Thyroid gland (tissue), 4 donors: ENCODE results near the gene MCM5. TPM values are rescaled to one million over a fixed set of nuclear protein-coding genes. Genes with fewer than 3 reads are reported as not detected.

ENCODE experiments used
- DNase-seq, 2 donors: peaks; one replicate each; pipeline ENCODE4 v3.0.0-alpha.2; 2019
- H3K27ac ChIP-seq, 3 donors: fragments of 200-600 bp; sonication (generic); 1 replicate in 2 of 3; 2 replicates in 1 of 3; pipeline ENCODE4 v1.5.1; 2016 to 2019; ENCODE audit warnings: mild to moderate bottlenecking in 1 of 3, moderate library complexity in 1 of 3
- H3K27me3 ChIP-seq: fragments of 200-600 bp; sonication (generic); one replicate; pipeline ENCODE4 v1.5.1; 2019
- H3K36me3 ChIP-seq, 2 donors: fragments of 200-600 bp; sonication (generic); one replicate each; pipeline ENCODE4 v1.5.1; 2016 to 2019
- H3K4me1 ChIP-seq, 2 donors: fragments of 200-600 bp; sonication (generic); one replicate each; pipeline ENCODE4 v1.5.1; 2017 to 2019
- H3K4me3 ChIP-seq, 3 donors: fragments of 200-600 bp; sonication (generic); replicated peaks in 1 of 3; 1 replicate in 2 of 3; 2 replicates in 1 of 3; pipeline ENCODE4 v1.5.1; 2016; ENCODE audit warnings: mild to moderate bottlenecking in 1 of 3
- H3K9me3 ChIP-seq: fragments of 200-600 bp; sonication (generic); one replicate; pipeline ENCODE4 v1.5.1; 2017
- CTCF ChIP-seq, 6 experiments: fragments of 200-600 bp in 3 of 6; fragments of 450-650 bp in 3 of 6; sonication (generic) in 3 of 6; IDR thresholded peaks; one replicate each; pipeline ENCODE4 v1.5.1; 2016 to 2019; ENCODE audit warnings: antibody characterized with exemption in 6 of 6, mild to moderate bottlenecking in 2 of 6, inconsistent platforms in 1 of 6, moderate library complexity in 1 of 6
- POLR2A ChIP-seq, 2 donors: fragments of 450-650 bp; IDR thresholded peaks; one replicate each; pipeline ENCODE4 v1.6.1; 2017; ENCODE audit warnings: antibody characterized with exemption in 2 of 2, mild to moderate bottlenecking in 2 of 2, moderate library complexity in 1 of 2
- WGBS, 2 donors: methylation state at CpG; one replicate each; pipeline ENCODE4 v1.1.5; 2017; 5-methylcytosine and 5-hydroxymethylcytosine counted together
- intact Hi-C: fragments of 100-400 bp; cut with DNase I; formaldehyde crosslinking; loops from one replicate; pipeline ENCODE4 v1.15.1; 2023
- total RNA-seq, 4 donors: library from RNA; depleted of rRNA; stranded (reverse); fragments of >200 nt; gene quantifications; one replicate each; pipeline ENCODE4 v1.2.3, GENCODE V29; 2016

The MCM5 gene
- total RNA-seq, 4 donors from 2014 or later = 16.7 to 34.7 (median 25.1) TPM

DNA sequence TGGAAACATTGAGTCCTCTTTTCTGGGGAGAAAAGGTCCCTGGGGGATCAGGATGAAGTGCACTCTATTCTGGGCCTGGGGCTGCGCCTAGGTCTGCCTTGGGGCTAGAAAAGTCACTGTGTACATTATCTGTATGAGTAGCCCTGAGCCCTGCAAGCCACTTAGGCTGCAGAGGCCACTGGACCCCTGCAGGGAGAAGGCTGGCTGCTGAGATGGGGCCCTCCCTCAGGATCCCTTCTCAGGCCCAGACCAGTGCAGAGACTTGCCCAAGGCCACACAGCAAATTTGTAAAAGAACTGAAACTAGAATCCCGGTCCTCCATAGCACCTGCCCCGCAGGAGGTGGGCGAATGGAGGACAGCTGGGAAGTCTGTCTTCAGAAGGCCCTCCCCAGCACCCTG is 45.9 kb upstream of the MCM5 start:
- no peak for DNase-seq
- WGBS, 2 donors = 89 to 91% methylated on average over 4 of the region's 4 CpGs
- intact Hi-C loops = loop anchor here (5.0 to 10.0 kb wide), 2 partner anchors 71 to 268 kb away; no protein-coding TSS in a partner anchor

DNA sequence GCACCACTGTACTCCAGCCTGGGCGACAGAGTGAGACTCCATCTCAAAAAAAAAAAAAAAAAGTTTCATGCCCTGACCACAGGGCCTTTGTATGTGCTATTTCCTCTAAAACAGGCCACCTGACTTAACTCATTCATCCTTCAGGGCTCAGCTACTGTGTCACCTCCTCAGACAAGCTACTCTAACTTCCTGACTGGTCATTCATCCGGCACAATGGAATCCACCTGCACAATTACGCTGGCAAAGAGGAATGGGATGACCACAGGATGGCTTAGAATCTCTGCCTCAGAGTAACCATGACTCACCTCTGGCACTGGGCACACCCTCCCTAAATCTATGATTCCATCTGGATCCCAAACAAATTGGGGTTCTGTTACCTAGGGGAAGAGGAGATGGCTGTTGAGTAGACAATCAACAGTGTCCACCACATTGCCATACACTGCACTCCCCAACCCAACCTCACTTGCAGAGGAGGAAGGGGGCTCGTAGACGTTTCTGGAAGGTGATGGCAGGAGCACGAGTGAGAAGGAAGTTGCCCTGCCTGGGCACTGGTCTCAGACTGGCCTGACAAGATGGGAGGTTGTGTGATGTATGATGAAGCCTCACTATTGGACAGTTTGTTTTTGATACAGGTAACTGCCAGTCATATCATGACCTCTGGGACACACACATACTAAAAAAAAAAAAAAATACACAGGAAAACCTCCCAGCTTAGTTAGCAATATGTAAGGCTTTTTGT is 41.9 kb upstream of the MCM5 start:
- no peak for DNase-seq
- 78 to 79% methylated on average over 6 of the region's 6 CpGs for WGBS, 2 donors
- H3K27me3 ChIP-seq = no peaks in the 10 kb centered on the region
- no peak overlapping the region for H3K27ac ChIP-seq
- H3K36me3 ChIP-seq = no peaks in the 10 kb centered on the region
- no peak overlapping the region for H3K4me3 ChIP-seq
- TF ChIP-seq POLR2A (IDR thresholded peaks at IDR 0.05) (no peak), CTCF (IDR thresholded peaks at IDR 0.05) (no peak)
- no peaks in the 10 kb centered on the region for H3K9me3 ChIP-seq
- peaks cover 0 to 5% of the 10 kb centered on the region in 2 donors for H3K4me1 ChIP-seq
- intact Hi-C loops = loop anchor here (10.0 kb wide), 1 partner anchor 67 kb away; no protein-coding TSS in a partner anchor

More for the DNA sequence above, 45.9 kb upstream of the MCM5 start:
- Histone ChIP-seq H3K36me3 (no peaks in the 10 kb centered on the region), H3K27ac (peak overlapping the region in 1 of 3 donors; percentile 5), H3K27me3 (no peaks in the 10 kb centered on the region), H3K9me3 (no peaks in the 10 kb centered on the region), H3K4me3 (no peak overlapping the region), H3K4me1 (peaks cover 15 to 22% of the 10 kb centered on the region in 2 donors)
- no peak for TF ChIP-seq CTCF (IDR thresholded peaks at IDR 0.05)
- TF ChIP-seq POLR2A (IDR thresholded peaks at IDR 0.05) = no peak

GRCh38 chr22:35359380-35360065 is 40.4 kb upstream of the MCM5 start:
- no peak overlapping the region for H3K4me3 ChIP-seq
- TF ChIP-seq POLR2A (IDR thresholded peaks at IDR 0.05) = no peak
- TF ChIP-seq CTCF (IDR thresholded peaks at IDR 0.05) = no peak
- DNase-seq = no peak
- WGBS, 2 donors = 89 to 96% methylated on average over 9 of the region's 9 CpGs
- H3K27ac ChIP-seq = no peak overlapping the region
- intact Hi-C loops = loop anchor here (10.0 kb wide), 1 partner anchor 65 kb away; no protein-coding TSS in a partner anchor
- peaks cover 0 to 5% of the 10 kb centered on the region in 2 donors for H3K4me1 ChIP-seq
- H3K36me3 ChIP-seq = no peaks in the 10 kb centered on the region
- no peaks in the 10 kb centered on the region for H3K27me3 ChIP-seq
- H3K9me3 ChIP-seq = no peaks in the 10 kb centered on the region

DNA sequence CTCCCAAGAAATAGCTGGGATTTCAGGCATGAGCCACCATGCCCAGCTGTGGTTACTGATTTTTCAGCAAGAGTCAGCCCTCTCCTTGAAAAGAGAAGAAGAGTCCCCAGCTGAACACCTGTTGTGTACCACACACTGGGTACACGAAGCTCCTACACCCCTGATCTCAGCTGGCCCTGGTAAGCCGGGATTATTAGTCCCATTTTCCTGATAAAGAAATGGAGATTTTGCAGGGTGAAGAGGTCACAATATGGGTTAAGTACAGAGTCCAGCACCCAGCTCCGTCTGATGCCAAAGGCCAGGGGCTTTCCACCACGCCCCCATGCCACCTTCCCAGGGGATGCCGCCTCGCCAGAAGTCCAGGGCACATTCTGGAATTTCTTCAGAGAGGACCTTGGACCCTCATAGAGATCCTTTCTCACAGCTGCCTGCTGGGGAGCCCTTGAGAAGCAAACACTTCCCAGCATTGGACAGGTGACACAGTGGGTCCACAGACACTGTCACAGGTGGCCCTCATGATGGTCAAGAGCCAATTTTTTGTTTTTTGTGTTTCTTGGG is 38.9 kb upstream of the MCM5 start:
- H3K9me3 ChIP-seq = no peaks in the 10 kb centered on the region
- DNase-seq = no peak
- H3K27me3 ChIP-seq = no peaks in the 10 kb centered on the region
- no peak overlapping the region for H3K4me3 ChIP-seq
- TF ChIP-seq POLR2A (IDR thresholded peaks at IDR 0.05) (no peak), CTCF (IDR thresholded peaks at IDR 0.05) (no peak)
- intact Hi-C loops = no loop called here
- H3K27ac ChIP-seq = no peak overlapping the region
- H3K4me1 ChIP-seq = peaks cover 0 to 5% of the 10 kb centered on the region in 2 donors
- no peaks in the 10 kb centered on the region for H3K36me3 ChIP-seq
- WGBS, 2 donors = 64 to 81% methylated on average over 6 of the region's 6 CpGs
